Muscle layer of colon (tissue), 2 donors: Measurements from ENCODE around the gene EFTUD2.

ENCODE experiments used
- H3K27ac ChIP-seq: one replicate; pipeline ENCODE4 v1.7.0; 2013; ENCODE audit warnings: low read depth, mild to moderate bottlenecking, low read length, moderate library complexity
- H3K27me3 ChIP-seq, 2 donors: one replicate each; pipeline ENCODE4 v1.7.0; 2013; ENCODE audit warnings: low read length in 2 of 2, mild to moderate bottlenecking in 2 of 2; ENCODE audit not compliant: insufficient read depth in 2 of 2, control insufficient read depth in 1 of 2
- H3K36me3 ChIP-seq: one replicate; pipeline ENCODE4 v1.7.0; 2013; ENCODE audit warnings: mild to moderate bottlenecking, low read length; ENCODE audit not compliant: insufficient read depth
- H3K4me1 ChIP-seq: one replicate; pipeline ENCODE4 v1.7.0; 2013; ENCODE audit warnings: mild to moderate bottlenecking, low read length; ENCODE audit not compliant: insufficient read depth
- H3K4me3 ChIP-seq, 2 donors: one replicate each; pipeline ENCODE4 v1.7.0; 2013; ENCODE audit warnings: low read length in 2 of 2, low read depth in 1 of 2, mild to moderate bottlenecking in 1 of 2, moderate library complexity in 1 of 2
- H3K9ac ChIP-seq: one replicate; pipeline ENCODE4 v1.7.0; 2013; ENCODE audit warnings: low read length
- H3K9me3 ChIP-seq: one replicate; pipeline ENCODE4 v1.7.0; 2013; ENCODE audit warnings: mild to moderate bottlenecking, low read length
- donor health status: abdominal sarcoma.
- donor health status: Adenocarcinoma of cecum.

Gene EFTUD2

GRCh38 chr17:44859701-44860100 lies 39.5 kb downstream of the EFTUD2 start:
- Histone ChIP-seq H3K27ac (no peak overlapping the region), H3K4me3 (no peak overlapping the region), H3K4me1 (peaks cover 8% of the 10 kb centered on the region), H3K9ac (no peak overlapping the region), H3K36me3 (peaks cover 85% of the 10 kb centered on the region), H3K9me3 (no peaks in the 10 kb centered on the region), H3K27me3 (no peaks in the 10 kb centered on the region)

DNA sequence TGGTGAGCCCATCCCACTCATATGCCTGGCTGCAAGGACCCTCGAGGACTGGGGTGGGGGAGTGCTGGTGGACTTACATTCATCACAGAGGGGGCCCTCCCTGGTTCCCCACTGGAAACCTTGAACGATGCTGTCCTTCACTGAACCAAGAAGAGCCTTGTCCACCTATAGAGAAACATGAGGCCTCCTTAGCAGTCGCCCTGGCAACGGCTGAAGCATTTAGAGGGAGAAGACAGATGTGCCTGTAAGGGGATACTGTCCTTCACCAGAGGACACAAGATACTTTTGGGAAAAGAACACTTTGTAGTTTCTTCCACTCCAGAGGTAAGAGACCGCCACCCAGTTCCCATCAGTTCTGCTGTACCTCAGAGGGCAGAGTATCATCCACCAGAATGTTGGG lies 45.1 kb downstream of the EFTUD2 start:
- no peaks in the 10 kb centered on the region for H3K27me3 ChIP-seq
- peaks cover 84% of the 10 kb centered on the region for H3K36me3 ChIP-seq
- no peak overlapping the region for H3K9ac ChIP-seq
- no peak overlapping the region for H3K27ac ChIP-seq
- H3K4me1 ChIP-seq, result no peaks in the 10 kb centered on the region
- H3K4me3 ChIP-seq, result no peak overlapping the region
- H3K9me3 ChIP-seq, result no peaks in the 10 kb centered on the region

- Histone ChIP-seq H3K4me3 (no peak overlapping the region), H3K9me3 (no peaks in the 10 kb centered on the region), H3K4me1 (no peaks in the 10 kb centered on the region), H3K27me3 (no peaks in the 10 kb centered on the region), H3K9ac (no peak overlapping the region), H3K36me3 (peaks cover 51% of the 10 kb centered on the region), H3K27ac (no peak overlapping the region)
Measured at GRCh38 chr17:44850612-44851011, 48.6 kb downstream of the EFTUD2 start.

- Histone ChIP-seq H3K27ac (no peak overlapping the region), H3K36me3 (peaks cover 49% of the 10 kb centered on the region), H3K4me3 (no peak overlapping the region), H3K9ac (no peak overlapping the region), H3K9me3 (no peaks in the 10 kb centered on the region), H3K27me3 (no peaks in the 10 kb centered on the region), H3K4me1 (no peaks in the 10 kb centered on the region)
Measured at GRCh38 chr17:44850025-44850424, 49.2 kb downstream of the EFTUD2 start.

DNA sequence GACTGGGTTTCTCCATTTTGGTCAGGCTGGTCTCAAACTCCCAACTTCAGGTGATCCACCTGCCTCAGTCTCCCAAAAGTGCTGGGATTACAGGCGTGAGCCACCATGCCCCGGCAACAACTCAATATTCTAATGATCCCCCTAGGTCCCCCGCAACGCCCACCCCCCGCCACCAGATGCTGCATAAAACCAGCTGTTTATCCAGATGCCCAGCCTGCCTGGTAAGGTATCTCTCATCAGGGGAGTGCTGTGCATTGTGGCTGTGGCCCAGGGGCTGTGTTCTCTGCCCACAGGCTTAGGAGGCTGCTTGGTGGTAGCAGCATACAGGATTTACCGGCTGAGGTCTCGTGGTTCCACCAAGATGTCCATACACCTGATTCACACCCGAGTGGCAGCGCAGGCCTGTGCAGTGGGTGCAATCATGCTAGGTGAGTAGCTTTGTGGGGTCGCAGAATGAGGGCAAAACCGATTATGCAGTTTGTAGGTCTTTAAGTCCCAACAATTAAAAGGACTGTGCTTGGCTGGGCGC lies 50.2 kb downstream of the EFTUD2 start:
- no peaks in the 10 kb centered on the region for H3K27me3 ChIP-seq
- no peak overlapping the region for H3K27ac ChIP-seq
- peaks cover 39% of the 10 kb centered on the region for H3K36me3 ChIP-seq
- no peak overlapping the region for H3K4me3 ChIP-seq
- no peaks in the 10 kb centered on the region for H3K9me3 ChIP-seq
- H3K9ac ChIP-seq, result no peak overlapping the region
- peaks cover 8% of the 10 kb centered on the region for H3K4me1 ChIP-seq

- Histone ChIP-seq H3K9ac (no peak overlapping the region), H3K27me3 (no peaks in the 10 kb centered on the region), H3K4me3 (no peak overlapping the region), H3K9me3 (no peaks in the 10 kb centered on the region), H3K36me3 (peaks cover 32% of the 10 kb centered on the region), H3K4me1 (peaks cover 12% of the 10 kb centered on the region), H3K27ac (no peak overlapping the region)
Measured at GRCh38 chr17:44848257-44848795, 50.9 kb downstream of the EFTUD2 start.

GRCh38 chr17:44847586-44847985 lies 51.7 kb downstream of the EFTUD2 start, which contains the start of gene HIGD1B:
Gene HIGD1B (plus strand): TSS chr17:44847883. CDS start chr17:44848153, 270 bp downstream.
- H3K27me3 ChIP-seq, result no peaks in the 10 kb centered on the region
- H3K9me3 ChIP-seq, result no peaks in the 10 kb centered on the region
- H3K9ac ChIP-seq, result no peak within 1 kb of the TSS
- H3K27ac ChIP-seq, result no peak within 1 kb of the TSS
- peaks cover 25% of the 10 kb centered on the region for H3K36me3 ChIP-seq
- H3K4me1 ChIP-seq, result peaks cover 20% of the 10 kb centered on the region
- H3K4me3 ChIP-seq, result no peak within 1 kb of the TSS

DNA sequence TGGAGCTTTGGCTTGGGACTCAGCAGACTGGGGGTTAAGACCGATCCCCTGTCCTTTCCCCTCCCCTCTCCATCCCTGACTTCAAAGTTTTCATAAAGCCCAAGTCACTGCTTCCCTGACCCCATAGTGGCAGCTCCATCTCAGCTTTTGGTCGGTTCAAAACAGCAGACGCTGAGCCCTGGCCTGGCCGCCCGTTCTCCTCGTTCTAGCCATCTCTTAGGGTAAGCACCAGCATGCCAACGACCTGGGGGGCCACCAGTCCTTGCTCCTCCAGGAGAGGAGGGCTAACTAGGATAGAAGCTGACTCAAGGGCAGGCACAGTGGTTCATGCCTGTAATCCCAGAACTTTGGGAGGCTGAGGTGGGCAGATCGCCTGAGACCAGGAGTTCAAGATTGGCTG lies 53.0 kb downstream of the EFTUD2 start:
- H3K9me3 ChIP-seq, result no peaks in the 10 kb centered on the region
- no peaks in the 10 kb centered on the region for H3K27me3 ChIP-seq
- no peak overlapping the region for H3K4me3 ChIP-seq
- peaks cover 15% of the 10 kb centered on the region for H3K36me3 ChIP-seq
- no peak overlapping the region for H3K27ac ChIP-seq
- H3K9ac ChIP-seq, result no peak overlapping the region
- peaks cover 21% of the 10 kb centered on the region for H3K4me1 ChIP-seq

DNA sequence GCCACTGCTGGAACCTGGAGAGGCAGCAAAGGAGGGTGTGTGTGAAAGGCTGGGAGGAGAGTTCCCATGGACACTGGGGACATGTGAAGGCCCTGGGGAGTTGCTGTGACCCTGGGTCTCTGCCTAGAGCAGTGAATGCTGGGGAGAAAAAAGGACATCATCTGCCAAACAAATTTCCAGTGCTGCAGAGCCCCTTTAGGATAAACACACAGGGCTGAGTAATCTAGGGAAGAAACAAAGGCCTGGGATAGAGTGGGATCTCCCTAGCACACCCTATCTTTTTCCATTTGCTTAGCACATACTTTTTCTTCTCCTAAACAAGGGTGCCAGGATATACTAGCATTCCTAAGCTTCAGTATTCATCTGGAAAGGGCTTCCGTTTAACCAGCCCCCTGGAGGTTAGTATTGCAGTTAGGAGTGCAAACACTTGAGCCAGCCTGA lies 54.8 kb downstream of the EFTUD2 start:
- Histone ChIP-seq H3K27me3 (no peaks in the 10 kb centered on the region), H3K9me3 (no peaks in the 10 kb centered on the region), H3K9ac (no peak overlapping the region), H3K27ac (peak overlapping the region; percentile 41), H3K4me3 (no peak overlapping the region), H3K4me1 (peaks cover 21% of the 10 kb centered on the region), H3K36me3 (no peaks in the 10 kb centered on the region)

GRCh38 chr17:44842748-44843147 lies 56.5 kb downstream of the EFTUD2 start:
- H3K27me3 ChIP-seq, result no peaks in the 10 kb centered on the region
- no peaks in the 10 kb centered on the region for H3K36me3 ChIP-seq
- no peaks in the 10 kb centered on the region for H3K9me3 ChIP-seq
- H3K9ac ChIP-seq, result no peak overlapping the region
- peak overlapping the region; percentile 30 for H3K27ac ChIP-seq
- no peak overlapping the region for H3K4me3 ChIP-seq
- peaks cover 21% of the 10 kb centered on the region for H3K4me1 ChIP-seq

DNA sequence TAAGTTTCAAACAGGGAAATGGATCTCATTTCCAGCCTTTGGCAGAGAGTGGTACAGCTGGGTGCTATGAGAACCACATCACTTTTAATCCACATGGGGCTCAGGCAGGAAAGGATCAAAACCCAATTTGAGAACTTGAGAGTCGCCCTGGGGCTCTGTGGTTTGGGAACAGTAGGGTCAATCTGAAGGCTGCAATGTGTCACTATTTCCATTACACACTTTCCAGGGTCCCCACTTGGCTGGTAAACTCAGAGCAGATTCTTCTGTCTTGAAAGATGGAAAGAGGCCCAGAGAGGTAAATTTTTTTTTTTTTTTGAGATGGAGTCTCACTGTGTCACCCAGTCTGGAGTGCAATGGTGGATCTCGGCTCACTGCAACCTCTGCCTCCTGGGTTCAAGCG lies 58.3 kb downstream of the EFTUD2 start:
- H3K4me1 ChIP-seq, result peaks cover 21% of the 10 kb centered on the region
- no peak overlapping the region for H3K27ac ChIP-seq
- no peak overlapping the region for H3K4me3 ChIP-seq
- no peak overlapping the region for H3K9ac ChIP-seq
- H3K27me3 ChIP-seq, result no peaks in the 10 kb centered on the region
- no peaks in the 10 kb centered on the region for H3K9me3 ChIP-seq
- H3K36me3 ChIP-seq, result no peaks in the 10 kb centered on the region

GRCh38 chr17:44840274-44840673 lies 59.0 kb downstream of the EFTUD2 start:
- Histone ChIP-seq H3K36me3 (no peaks in the 10 kb centered on the region), H3K9me3 (no peaks in the 10 kb centered on the region), H3K27me3 (no peaks in the 10 kb centered on the region), H3K4me1 (peaks cover 21% of the 10 kb centered on the region), H3K9ac (no peak overlapping the region), H3K4me3 (no peak overlapping the region), H3K27ac (no peak overlapping the region)
